Measurements from ENCODE around the gene ASB6. TPM values are rescaled to one million over a fixed set of nuclear protein-coding genes. Genes with fewer than 3 reads are reported as not detected.

ASB6 gene
- total RNA-seq, 1 donor from 2014 or later = 1.7 TPM

- peak; percentile 62 for DNase-seq (ENCODE audit: low spot score)
Observed at GRCh38 chr9:129626625-129627284, 15.2 kb downstream of the ASB6 start.

DNA sequence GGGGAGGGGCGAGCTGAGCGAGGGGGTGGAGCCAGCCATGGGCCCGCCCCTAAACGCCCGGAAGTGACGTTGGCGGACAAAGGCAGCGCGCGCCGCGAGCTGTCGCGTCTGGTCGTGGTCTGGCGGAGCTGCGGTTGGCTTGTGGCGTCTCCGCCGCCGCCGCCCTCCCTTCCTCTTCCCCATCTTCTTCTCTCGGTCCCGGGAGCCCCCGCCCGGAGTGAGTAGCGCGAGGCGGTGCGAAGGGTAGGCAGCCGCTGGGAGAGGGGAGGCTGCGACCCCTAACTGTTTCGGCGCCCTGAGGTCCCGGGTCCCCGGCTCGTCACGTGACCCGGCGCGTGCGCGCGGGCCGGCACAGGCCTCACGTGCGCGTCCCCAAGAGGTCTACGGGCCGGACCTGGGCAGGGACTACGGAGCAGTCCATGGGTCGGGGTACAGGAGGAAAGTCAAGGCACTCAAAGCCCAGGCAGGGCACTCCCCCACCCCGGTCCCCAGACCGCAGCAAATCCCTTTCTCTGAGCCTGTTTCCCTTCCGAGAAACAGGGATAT is 15.8 kb downstream of the ASB6 start, which contains the start of gene NTMT1:
Gene NTMT1 (plus strand): TSS at position 85 of the 546 bp plus-strand sequence. CDS start 6,541 bp downstream, outside the sequence.
- peak; percentile 84 for DNase-seq (ENCODE audit: low spot score)

- no peak for DNase-seq (ENCODE audit: low spot score)
Observed at GRCh38 chr9:129624947-129625346, 17.0 kb downstream of the ASB6 start.

DNA sequence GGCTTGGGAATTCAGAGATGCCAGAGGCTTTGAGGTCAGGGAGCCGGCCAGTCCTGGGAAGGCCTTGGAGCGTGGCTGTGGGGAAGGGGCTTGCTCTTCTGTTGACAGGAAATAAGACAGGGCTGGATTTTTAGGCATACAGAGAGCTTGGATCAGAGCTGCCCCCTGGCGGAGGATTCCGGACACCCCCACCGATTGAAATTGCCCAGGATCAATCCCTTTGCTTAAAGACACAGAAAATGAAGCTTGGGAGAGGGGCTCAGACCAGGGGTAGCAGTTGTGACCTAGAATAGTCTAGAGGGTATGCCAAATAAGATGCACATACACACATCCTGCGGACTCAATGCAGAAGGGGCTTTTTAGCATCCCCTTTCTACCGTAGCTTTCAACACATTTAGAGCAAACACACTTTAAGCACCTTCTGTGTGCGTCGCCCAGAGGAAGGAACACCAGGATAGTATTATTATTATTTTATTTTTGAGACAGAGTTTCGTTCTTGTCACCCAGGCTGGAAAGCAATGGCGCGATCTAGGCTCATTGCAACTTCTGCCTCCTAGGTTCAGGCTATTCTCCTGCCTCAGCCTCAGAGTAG is 17.7 kb downstream of the ASB6 start:
- peak; percentile 52 for DNase-seq (ENCODE audit: low spot score)

DNA sequence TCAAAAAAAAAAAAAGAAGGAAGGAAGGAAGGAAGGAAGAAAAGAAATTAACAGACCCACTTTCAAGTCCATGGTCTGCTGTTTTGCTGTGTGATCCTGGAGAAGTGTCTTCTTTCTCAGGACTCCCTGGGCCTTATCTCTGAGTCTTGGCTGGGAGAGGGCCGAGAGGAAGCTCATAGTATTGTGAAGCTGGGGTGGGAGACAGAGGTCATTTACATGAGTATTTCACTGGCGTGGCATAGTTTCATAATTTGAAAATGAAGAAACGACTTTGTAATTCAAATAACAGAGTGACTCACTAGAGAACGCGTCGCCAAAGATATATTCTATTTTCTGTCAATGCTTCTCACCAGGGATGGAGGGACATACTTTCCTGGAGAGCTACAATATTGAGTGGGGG is 18.6 kb downstream of the ASB6 start:
- no peak for DNase-seq (ENCODE audit: low spot score)

GRCh38 chr9:129620669-129621295 is 21.2 kb downstream of the ASB6 start, which contains the start of gene C9orf50:
Gene C9orf50, minus strand, starts transcription at chr9:129621101. Its CDS starts 527 bp downstream, at chr9:129620574.
- no peak for DNase-seq (ENCODE audit: low spot score)

- DNase-seq (ENCODE audit: low spot score) = peak; percentile 55
Observed at GRCh38 chr9:129619787-129620668, 21.9 kb downstream of the ASB6 start.

GRCh38 chr9:129617167-129617566 is 24.8 kb downstream of the ASB6 start:
- DNase-seq (ENCODE audit: low spot score) = peak; percentile 71

DNA sequence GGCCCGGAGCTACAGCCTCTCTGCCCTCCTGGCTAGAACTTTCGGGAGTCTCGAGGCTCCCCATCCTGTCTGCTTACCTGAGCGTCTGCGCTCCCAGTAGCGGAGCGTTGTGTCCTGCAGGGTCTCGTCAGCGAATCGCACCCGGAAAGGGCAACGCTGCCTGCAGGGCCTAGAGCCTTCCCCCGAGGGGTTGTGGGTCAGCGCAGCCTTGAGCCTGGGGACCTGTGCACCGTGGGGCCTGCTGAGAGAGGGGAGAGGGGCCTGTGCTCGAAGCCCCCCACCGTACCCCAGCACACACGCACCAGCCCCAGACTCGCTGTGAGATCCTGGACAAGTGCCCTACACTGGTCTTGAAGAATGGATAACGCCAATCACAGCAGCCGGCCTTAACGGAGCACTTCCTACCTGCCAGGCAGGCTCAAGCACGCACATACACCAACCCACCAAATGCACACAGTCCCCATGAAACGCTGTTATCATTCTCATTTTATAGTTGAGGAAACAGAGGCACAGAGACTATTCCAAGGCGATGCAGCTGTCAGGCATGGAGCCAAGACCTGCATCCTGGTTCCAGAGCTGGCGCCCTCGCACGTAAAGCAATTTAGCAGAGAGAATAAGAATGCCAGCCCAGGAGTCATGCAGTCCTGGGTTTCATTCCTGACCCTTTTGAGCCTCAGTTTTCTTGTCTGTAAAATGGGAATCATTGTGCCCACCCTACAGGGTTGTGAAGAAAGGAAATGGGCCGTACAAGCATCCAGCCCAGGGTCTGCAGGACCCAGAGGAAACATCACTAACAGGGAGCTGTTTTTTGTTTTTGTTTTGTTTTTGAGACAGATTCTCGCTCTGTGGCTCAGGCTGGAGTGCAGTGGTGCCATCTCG is 26.3 kb downstream of the ASB6 start:
- no peak for DNase-seq (ENCODE audit: low spot score)

DNA sequence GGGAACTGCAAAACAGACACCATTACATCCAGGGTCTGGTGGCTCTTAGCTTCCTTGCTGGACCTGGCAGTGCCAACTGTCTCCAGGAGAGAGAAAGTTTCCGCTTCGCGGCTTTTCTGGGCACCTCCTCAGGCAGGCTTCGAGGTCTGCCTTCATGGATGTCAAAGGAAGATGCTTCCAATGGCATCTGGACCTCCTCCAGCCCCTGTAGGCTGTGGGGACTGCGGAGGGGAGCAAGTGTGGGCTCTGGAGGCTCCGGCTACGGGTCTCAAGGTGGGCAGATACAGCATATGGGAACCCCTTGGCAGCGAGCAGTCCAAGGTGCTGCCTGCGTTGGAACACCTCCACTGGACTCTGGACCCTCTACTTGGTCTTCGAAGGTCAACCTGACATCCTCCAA is 27.0 kb downstream of the ASB6 start:
- no peak for DNase-seq (ENCODE audit: low spot score)

DNA sequence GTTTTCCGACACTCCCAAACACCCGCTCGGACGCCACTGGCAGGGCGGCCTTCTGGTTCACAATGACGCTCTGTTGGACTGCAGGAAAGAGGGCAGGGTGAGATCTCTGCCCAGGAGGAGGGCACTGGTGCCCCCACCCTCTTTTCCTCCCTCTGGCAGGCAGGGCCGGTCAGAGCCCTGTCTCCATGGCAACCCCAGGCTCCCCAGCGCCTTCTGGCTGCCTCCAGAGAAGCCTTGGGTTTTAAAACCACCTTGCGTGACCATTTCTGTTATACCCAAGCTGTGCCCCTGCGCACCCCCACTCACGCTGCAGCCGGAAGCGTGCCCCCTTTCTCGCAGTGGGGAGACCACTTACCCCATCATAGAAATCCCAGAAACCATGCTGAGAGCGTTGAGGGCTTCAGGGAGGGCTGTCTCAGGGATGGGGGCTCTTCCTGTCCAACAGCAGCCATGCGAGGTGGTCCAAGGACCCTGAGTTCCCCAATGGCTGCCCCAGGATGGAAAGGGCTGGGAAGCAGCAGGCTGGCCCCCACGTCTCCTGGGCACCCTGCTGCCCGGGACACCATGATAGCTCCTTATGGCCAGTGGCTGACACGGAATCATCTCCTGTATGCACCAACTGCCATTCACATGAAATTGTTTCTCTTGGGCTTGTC is 28.3 kb downstream of the ASB6 start:
- peak; percentile 41 for DNase-seq (ENCODE audit: low spot score)

DNA sequence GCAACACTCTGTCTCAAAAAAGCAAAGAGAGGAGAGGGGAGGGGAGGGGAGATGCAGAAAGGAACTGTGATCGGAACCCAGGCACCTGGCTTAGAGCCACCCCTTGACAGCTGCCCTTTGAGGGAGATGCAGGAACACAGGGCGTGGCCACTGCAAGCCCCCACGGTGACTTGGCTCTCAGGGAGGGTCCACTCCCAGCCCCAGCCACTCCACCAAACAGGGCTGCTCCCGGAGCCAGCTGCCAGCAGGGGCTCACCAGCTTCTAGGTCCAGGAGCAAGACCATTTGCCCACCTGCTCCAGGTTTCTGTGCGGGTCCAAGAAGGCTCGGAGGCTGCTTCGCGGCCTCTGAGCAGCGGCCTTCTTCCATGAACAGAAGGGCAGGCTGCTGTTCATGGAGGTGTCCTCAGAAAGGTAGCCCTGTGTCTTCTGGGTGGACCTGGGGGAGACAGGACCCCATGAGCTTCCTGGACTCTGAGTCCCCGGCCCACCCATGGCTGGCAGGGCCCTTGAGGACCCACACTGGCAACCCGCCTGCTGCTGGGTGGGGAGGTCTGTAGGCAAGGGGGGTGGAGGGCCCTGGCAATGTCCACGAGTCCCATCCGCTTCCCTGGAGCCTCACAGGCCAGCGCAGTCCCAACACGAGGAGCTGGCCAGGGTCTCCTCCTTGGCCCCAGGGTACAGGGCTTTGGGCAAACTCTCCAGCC is 29.0 kb downstream of the ASB6 start:
- DNase-seq (ENCODE audit: low spot score) = no peak

DNA sequence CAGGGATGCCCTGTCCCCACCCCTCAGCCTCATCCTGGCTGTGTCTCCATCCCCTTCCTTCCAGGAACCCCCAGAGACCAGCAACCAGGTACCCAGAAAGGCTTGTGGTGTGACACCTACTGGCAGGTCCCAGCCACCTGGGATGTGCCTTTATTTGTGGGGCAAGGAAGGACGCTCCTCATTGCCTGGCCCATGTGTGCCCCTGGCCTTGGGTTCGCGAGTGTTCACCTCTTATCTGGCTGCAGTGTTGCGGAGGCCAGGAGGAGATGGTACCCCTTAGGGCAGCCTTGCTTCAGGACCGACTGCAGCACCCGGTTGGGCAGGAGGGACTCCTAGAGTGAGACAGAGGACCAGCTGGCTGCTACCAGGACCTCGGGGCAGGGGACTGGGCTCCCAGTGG is 29.8 kb downstream of the ASB6 start:
- DNase-seq (ENCODE audit: low spot score) = no peak

- no peak for DNase-seq (ENCODE audit: low spot score)
Observed at GRCh38 chr9:129611307-129611800, 30.6 kb downstream of the ASB6 start.

- DNase-seq (ENCODE audit: low spot score) = peak; percentile 79
Observed at GRCh38 chr9:129610473-129611306, 31.3 kb downstream of the ASB6 start.

DNA sequence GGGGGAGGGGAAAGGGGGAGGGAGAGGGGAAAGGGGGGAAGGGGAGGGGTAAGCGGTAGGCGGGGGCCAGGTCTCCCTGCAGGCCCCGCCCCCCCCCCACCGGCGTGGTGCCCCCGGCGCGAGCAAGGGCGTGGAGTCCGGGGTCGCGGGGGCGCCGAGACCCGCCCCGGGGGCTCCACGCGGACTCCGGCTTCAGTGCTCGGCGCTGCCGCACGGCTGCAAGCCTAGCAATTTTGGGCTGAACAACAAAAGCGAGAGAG is 31.8 kb downstream of the ASB6 start:
- no peak for DNase-seq (ENCODE audit: low spot score)

GRCh38 chr9:129609486-129610212 is 32.3 kb downstream of the ASB6 start:
- DNase-seq (ENCODE audit: low spot score) = peak; percentile 64
